Activated CD4-positive, CD25-positive, alpha-beta regulatory T cell treated with anti-CD3 and anti-CD28 coated beads, Interleukin-2, amount 50 U/mL, for 16 hours (primary cell): ENCODE data around the gene GALR3.
A peak's percentile ranks its signal among the peaks of the same experiment; 100 is the strongest.

Experiments used
- DNase-seq: peaks from one replicate; pipeline ENCODE4 v3.0.0-alpha.2; 2020; ENCODE audit warnings: low read depth, low spot score

Gene GALR3

DNA sequence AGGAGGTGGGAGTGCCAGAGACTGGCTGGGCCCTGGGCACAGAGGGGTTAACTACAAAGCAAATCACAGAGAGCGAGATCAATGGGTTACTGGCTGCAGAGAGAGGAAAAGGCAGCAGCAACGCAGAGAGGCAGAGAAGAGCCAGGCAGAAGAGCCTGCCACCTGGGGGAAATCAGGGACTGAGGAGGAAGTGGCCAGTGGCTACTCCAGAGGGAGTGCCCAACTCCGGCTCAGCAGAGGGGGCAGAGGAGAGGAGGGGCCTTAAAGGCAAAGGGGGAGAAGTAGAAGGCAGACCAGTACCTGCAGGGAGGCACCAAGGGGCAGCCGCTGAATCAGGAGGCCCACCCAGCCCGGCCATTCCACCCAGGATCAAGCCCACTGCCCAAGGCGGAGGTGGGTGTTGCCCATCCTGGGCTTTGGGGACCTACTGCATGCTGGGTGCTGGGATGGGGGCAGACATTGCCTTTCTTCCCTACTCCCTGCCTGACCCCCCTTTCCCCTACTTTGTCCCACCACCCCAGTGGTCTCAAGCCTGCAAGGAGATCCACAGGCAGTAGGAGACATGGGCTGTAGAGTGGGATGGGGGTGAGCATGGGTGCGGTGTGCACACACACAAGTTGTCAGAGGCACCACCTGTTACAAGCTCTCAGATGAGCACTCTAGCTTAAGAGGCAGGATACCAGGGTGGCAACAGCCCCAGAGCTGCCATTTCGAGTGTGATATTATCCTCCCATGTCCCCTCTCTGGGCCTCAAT lies 926 bp upstream of the GALR3 start:
- no peak for DNase-seq

DNA sequence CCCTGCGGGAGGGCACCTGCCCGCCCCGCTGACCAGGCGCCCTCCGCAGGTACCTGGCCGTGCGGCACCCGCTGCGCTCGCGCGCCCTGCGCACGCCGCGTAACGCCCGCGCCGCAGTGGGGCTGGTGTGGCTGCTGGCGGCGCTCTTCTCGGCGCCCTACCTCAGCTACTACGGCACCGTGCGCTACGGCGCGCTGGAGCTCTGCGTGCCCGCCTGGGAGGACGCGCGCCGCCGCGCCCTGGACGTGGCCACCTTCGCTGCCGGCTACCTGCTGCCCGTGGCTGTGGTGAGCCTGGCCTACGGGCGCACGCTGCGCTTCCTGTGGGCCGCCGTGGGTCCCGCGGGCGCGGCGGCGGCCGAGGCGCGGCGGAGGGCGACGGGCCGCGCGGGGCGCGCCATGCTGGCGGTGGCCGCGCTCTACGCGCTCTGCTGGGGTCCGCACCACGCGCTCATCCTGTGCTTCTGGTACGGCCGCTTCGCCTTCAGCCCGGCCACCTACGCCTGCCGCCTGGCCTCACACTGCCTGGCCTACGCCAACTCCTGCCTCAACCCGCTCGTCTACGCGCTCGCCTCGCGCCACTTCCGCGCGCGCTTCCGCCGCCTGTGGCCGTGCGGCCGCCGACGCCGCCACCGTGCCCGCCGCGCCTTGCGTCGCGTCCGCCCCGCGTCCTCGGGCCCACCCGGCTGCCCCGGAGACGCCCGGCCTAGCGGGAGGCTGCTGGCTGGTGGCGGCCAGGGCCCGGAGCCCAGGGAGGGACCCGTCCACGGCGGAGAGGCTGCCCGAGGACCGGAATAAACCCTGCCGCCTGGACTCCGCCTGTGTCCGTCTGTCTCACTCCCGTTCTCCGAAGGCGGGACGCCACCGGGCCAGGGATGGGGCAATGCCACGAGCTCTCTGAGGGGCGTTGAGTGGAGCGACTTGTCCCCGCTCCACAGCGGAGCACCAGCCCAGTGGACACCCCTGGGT lies 1.8 kb downstream of the GALR3 start:
- no peak for DNase-seq

DNA sequence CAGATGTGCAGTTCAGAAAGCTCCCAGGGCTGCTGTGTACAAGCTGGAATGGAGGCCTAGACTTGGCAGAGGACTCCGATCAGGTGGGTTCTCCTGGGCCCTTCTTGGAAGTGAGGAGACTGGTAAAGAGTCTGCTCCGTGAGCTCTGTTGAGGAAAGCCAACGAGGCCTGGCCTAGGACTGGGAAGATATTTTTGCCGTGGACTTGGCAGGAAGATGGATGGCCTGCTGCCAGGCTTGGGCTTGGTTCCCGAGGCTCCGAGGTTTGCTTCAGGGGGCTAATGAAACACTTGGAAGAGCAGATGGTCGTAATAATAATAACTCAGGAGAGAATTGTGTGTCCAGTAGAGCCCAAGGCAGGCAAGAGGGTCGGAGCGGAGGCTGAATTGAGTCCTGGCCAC lies 3.9 kb downstream of the GALR3 start:
- DNase-seq, result no peak

DNA sequence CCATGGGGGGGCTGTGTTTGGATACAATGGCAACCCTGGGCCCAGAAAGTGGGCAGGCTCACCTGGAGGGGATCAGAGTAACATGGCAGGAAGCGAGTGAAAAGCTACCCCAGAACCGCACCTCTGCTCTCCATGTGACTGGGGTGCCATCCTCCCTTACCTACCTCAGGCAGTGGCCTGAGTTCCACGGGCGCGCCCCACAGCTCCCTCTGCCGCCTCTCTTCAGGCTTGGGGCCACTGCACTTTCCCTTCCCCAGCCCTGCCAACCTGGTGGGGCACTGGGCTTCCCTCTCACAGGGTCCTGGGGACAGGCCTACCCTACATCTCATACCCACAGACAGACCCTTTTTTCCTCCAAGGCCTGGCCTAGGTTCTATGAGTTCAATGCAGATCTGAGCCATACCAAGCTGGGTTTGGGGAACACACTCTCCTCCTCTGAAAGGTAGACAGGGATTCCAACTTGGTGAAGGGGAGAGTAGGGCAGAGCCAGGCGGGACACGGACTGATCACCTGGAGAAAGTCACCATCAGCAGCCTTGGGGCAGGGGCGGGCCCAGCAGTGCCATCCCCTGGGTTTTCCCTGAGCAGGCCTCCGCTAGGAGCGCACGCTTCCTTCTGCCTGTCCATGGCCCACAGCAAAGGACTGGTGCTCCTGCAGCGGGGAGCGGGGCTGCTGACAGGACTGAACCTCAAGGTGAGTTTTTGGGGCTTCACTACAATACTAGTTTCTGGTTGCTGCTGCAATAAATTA lies 7.1 kb downstream of the GALR3 start:
- no peak for DNase-seq

DNA sequence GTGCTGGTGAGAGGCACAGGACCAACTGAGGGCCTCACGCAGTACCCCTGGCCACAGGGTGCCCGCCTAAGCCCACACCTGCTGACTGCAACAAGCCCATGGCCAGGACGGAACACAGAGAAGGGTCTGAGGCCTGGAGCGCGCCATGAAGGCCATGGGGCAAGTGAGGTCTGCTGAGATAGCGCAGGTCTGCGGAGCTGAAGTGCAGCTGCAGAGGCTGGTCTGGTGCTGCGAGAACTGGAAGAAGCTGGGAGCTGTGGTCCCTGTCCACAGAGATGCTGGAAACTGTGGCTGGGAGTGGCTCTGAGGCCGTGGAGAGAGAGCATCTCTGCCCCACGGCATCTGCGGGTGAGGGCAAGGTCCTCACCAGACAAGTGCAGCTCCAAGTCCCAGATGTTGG lies 8.3 kb downstream of the GALR3 start:
- DNase-seq, result no peak

DNA sequence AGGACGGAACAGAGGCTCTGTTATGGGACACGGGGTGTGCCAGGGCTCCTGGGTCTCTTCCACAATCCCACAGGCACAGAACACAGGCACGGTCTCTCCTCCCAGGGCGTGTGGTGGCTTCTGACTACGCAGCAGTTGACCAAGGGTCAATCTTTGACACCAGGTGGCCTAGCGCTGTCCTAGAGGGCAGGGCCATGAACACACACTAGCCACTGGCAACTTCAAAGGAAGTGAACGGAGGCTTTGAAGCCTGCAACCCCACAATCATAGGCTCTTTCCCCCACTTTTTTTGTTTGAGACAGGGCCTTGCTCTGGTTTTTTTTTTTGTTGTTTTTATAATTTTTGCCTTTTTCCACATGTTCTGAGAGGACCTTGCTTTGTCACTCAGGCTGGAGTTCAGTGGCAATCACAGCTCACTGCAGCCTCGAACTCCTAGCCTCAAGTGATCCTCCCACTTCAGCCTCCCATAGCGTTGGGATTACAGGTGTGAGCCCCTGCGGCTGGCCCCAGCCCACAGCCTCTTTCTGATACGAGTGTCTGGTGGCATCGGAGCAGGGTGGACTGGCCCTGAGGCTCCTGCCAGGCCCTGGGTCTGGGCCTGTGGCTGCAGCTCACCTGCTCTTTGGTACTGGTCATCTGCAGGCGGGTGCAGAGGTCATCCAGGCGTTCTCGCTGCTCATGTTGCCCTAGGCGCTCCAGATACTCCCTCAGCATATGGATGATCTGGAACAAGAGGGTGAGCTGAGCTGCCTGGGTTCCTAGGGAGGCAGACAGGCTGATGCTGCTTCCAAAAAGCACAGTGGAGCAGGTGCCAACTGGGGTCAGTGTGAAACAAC lies 9.1 kb downstream of the GALR3 start:
- no peak for DNase-seq

DNA sequence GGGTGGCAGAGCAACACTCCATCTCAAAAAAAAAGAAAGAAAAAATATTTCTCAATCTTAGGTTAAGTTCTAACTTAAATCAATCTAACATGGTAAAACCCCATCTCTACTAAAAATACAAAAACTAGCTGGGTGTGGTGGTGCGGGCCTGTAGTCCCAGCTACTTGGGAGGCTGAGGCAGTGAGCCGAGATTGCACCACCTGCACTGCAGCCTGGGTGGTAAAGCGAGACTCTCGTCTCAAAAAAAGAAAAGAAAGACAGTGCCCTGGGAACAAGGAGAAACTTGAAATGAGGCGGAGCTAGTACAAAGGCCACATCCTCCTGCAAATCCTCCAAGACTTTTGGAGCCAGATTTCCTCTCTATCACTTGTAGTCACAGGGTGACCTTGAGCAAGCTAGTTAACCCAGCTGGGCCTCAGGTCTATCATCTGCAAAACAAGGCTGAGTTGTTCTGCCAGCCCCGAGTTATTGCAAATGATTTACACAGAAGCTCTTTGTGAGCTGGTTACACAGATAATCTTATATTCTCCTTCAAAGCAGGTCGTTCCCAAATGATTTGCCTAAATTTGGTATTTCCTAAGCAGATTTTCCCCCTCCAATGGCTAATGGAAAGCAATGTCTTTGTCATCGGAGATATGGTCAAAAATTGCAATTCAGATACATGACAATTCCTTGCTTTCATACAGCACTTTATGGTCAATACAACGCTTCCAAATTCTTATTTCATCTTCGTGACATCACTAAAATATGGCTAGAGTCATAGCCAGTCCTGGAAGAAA lies 19.0 kb downstream of the GALR3 start:
- DNase-seq, result no peak

DNA sequence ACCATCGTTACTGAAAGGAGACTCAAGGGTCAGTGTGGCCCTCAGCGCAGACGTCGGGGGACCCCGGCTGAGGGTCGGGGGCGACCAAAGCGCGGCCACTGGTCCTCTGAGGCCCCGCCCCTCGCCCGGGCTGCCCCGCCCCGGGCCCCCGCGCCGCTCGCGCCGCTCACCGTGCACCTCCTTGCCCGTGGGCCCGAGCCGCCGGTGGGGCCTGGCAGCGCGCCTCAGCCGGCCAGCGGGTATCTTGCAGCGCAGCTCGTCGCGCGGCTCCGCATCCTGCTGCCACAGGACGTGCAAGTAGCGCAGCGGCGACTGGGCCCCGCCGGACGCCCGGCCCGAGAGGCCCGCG lies 20.5 kb downstream of the GALR3 start:
- DNase-seq, result peak; percentile 23

DNA sequence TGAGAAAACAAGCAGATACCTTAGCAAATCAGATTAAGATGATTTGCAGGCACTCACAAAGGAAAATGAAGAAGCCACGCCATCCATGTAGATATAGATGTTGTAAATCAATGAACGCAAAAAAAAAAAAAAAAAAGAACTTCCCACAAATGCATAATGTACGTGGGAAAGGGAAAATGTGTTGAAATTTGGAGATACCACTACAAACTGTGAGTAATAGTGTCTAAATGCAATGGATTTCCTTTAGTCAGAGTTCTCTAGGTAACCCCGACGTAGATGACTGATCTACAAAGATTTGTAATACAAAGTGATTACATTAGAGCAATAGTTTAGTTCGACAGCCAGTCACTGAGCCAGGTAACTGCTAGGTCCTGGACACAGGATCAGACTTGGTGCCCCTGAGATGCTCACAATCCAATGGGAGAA lies 21.7 kb downstream of the GALR3 start:
- DNase-seq, result no peak

DNA sequence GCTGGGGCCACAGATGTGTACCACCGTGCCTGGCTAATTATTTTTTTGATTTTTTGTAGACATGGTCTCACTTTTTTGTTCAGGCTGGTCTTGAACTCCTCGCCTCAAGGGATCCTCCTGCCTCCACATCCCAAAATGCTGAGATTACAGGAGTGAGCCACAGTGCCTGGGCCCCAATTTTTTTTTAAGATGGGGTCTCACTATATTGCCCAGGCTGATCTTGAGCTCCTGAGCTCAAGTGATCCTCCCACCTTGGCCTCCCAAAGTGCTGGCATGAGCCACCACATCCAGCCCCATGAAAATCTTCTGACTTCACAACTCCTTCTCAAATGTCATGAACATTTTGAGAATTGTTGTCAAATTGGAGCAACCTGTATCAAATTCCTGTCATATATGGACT lies 23.3 kb downstream of the GALR3 start:
- DNase-seq, result no peak

DNA sequence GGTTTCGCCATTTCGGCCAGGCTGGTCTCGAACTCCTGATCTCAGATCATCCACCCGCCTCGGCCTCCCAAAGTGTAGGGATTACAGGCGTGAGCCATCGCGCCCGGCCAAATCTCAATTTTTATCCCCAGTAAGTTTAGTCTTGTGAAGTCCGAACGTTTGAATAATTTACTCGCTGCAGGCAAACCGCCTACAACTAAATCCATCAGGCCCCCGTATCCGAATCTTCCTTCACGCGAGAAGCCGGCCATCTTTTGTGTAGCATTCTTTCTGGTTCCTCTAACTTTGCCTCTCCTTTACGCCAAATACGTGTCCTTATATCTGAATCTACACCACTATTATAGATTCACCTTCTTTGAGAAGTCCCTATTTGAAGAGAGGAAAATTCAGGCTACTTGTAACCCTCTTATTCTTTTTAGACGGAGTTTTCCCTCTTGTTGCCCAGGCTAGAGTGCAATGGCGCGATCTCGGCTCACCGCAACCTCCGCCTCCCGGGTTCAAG lies 25.5 kb downstream of the GALR3 start:
- DNase-seq, result no peak

DNA sequence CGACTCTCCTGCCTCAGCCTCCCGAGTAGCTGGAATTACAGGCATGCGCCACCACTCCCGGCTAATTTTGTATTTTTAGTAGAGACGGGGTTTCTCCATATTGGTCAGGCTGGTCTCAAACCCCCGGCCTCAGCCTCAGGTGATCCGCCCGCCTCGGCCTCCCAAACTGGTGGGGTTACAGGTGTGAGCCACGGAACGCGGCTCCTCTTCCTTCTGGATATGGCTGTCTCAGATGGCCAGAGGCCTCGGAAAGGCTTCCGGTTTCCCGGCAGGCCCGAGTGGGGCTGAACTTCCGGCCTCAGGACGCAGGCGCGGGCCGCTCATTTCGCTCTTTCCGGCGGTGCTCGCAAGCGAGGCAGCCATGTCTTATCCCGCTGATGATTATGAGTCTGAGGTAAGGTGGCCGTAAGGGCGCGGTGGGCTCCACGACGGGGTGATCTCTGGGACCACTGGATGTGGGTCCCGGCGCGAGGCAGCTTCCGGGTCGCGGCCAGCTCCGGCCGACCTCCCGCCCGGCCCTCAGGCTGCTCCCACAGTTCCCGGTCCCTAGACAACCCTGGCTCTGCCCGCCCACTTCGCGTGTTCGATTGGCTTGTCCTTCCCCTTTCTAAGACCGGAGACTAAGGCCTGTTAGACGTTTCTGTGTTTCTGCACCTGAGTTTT lies 26.0 kb downstream of the GALR3 start, which contains the start of gene EIF3L:
Gene EIF3L (plus strand): TSS at position 331 of the 663 bp plus-strand sequence. CDS start 31 bp downstream, at position 362.
- DNase-seq, result peak; percentile 76

DNA sequence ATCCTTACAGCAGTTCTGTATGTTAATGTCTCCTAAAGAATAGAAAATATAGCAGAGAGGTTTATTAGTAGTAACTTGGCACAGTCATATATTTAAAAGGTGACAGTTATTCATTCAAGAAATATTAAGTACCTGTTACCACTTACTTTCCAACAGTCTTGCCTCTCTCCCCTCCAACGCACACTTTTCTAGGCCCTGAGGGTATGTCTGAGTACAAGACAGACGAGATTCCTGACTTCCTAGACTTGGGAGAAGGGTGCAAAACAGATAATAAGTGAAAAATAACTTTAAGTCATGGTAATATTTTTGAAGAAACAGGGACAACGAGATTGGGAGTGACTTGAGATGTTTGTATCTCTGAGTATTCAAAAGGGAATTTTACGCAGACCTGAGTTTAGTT lies 27.6 kb downstream of the GALR3 start:
- no peak for DNase-seq

DNA sequence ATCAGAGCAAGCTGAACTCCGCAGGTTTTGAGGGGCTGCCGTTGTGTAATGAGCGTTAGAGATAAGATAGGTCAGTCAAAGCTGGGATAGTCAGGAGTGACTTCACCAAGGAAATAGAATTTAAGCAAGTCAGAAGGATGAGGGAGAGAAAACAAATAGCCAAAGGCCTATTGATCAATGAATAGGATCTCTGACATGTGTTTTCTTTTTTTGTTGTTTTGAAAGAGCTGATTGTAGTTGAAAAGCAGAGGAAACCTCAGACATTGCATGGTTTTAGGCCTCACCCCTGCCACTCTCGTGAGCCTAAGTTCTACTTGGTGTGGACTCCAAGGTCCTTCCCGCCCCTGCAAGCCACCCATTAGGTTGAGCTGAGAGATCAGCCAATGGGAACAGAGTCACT lies 29.2 kb downstream of the GALR3 start:
- no peak for DNase-seq

DNA sequence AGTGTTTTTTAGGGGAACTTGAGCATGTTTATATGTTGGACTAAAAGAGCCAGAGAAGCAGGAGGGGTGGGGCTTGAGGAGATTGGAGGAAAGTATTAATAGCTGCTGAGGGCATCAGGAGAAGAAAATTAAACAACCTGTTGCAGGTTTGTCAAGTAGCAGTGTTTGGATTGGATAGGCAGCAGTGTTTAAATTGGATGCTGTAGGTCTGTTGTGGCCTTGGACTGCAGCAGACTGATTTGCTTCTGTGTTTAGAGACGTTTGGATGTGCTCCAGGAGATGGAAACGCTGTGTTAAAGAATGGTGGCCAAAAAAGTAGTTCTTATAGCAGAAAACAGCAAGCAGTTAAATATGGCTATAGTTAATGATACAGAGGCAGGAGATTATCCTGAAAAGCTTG lies 31.8 kb downstream of the GALR3 start:
- no peak for DNase-seq

DNA sequence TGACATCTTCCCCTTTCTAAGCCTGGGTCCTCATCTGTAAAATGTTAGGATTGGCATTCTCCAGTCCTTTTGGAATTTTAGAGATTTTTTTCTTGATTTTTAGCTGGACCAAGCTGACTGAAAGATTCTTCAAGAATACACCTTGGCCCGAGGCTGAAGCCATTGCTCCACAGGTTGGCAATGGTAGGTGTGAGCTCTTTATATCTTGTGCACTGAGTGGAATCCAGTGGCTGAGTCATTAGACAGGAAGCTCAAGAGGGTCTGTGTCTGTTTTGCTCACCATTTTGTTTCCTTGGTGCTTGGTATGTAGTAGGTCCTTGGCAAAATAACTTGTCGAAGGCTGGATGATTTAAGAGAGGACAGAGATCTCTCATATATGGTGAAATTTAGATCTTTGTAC lies 32.3 kb downstream of the GALR3 start:
- no peak for DNase-seq

DNA sequence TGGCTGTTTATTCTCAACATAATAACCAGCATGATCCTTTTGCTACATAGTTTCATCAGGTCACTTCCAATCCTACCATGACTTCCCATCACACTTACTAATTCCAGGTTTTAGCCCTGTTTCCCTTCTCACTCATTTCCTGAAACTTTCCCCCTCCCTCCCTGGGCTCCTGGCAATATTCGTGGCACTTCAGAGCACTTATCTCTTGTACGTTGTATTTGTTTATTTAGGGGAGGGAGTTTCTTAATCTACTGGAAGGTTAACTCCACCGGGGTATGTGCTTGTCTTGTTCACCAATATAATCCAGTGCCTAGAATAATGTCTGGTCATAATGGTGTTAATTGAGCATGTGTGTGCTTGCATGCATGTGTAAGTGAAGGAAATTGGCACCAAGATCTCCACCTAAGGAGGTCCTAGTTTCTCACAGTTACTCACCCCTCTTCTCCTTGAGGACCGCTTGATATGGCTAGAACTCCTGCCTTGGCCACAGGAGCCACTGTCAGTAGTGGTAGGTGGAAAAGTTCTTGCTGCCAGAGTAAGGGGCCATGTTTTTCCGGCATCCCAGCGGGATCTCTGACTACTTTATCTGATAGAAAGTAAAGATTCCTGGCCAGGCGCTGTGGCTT lies 37.7 kb downstream of the GALR3 start:
- no peak for DNase-seq

DNA sequence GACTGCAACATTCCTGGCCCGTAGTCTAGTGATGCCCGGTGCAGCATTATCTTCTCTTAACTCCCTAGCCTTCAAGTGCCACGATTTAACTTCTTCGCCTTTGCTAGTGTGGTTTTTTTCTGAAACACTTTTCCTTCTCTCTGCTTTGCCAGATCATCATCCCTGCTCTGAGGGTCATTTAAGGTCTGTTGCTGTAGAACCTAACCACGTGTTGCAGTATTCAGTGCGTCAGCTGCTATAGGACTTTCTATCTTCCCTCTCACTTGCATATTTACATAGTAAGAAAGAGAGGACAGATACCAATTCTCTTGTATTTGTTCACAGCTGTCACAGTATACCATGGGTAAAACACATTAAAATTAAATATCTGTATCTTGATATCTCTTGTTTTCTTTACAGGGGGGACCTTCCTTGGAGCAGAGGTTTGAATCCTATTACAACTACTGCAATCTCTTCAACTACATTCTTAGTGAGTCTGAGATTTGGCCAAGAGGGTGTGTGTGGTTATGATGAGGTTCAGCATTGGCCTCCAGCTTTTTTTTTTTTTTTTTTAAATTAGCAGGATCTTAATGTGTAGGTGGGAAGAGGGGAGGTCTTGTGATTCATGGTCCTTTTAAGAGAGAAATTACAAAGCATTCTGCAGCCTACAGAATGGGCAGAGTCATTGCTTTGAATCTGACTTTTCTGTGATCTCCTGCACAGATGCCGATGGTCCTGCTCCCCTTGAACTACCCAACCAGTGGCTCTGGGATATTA lies 39.6 kb downstream of the GALR3 start:
- no peak for DNase-seq
